Testis (tissue), 3 donors: Measurements from ENCODE around the gene RASGRF2. TPM values are rescaled to one million over a fixed set of nuclear protein-coding genes. Genes with fewer than 3 reads are reported as not detected.

Experiments
- DNase-seq: peaks from one replicate; pipeline ENCODE4 v3.0.0-alpha.2; 2019
- H3K27ac ChIP-seq, 2 donors: fragments of 200-600 bp; sonication (generic); one replicate each; pipeline ENCODE4 v1.5.1; 2019
- H3K27me3 ChIP-seq: fragments of 200-600 bp; sonication (generic); one replicate; pipeline ENCODE4 v1.5.1; 2019
- H3K36me3 ChIP-seq: fragments of 200-600 bp; sonication (generic); one replicate; pipeline ENCODE4 v1.5.1; 2017; ENCODE audit warnings: low read depth; ENCODE audit errors: missing control alignments
- H3K4me1 ChIP-seq: fragments of 200-600 bp; sonication (generic); one replicate; pipeline ENCODE4 v1.5.1; 2019
- H3K4me3 ChIP-seq, 2 donors: fragments of 200-600 bp; sonication (generic); one replicate each; pipeline ENCODE4 v1.5.1; 2017 to 2019
- H3K9me3 ChIP-seq: fragments of 200-600 bp; sonication (generic); one replicate; pipeline ENCODE4 v1.5.1; 2017
- POLR2A ChIP-seq: fragments of 450-650 bp; IDR thresholded peaks from one replicate; pipeline ENCODE4 v1.6.1; 2017; ENCODE audit warnings: antibody characterized with exemption, mild to moderate bottlenecking, moderate library complexity
- WGBS, 2 donors: methylation state at CpG; one replicate each; pipeline ENCODE4 v1.1.5; 2018; 5-methylcytosine and 5-hydroxymethylcytosine counted together
- intact Hi-C: fragments of 100-400 bp; cut with DNase I; formaldehyde crosslinking; loops from one replicate; pipeline ENCODE4 v1.15.1; 2023; ENCODE audit warnings: low total_unique reads
- polyA plus RNA-seq: library from polyadenylated mRNA; stranded (reverse); fragments of 350-450 nt; fragmentation: Illumina TruSeq; extraction: RNeasy Lipid Tissue Mini Kit (QIAGEN cat#74804); gene quantifications from one replicate; pipeline ENCODE4 v1.2.3, GENCODE V29; 2014; ENCODE audit warnings: low read depth, low replicate concordance; ENCODE audit not compliant: insufficient read depth
- total RNA-seq, 2 donors: library from RNA; depleted of rRNA; stranded (reverse); fragments of >200 nt; gene quantifications; one replicate each; pipeline ENCODE4 v1.2.3, GENCODE V29; 2016
- TF ChIP-seq, protein P1 (sequence below), 3 experiments: fragments of 450-650 bp in 2 of 3; fragments of 200-600 bp in 1 of 3; sonication (generic) in 1 of 3; IDR thresholded peaks; one replicate each; pipeline ENCODE4 v1.5.1; 2016 to 2019; ENCODE audit warnings: antibody characterized with exemption in 3 of 3, mild to moderate bottlenecking in 2 of 3, moderate library complexity in 1 of 3

Gene RASGRF2
- total and polyA plus RNA-seq, 3 donors from 2014 or later: 6.2 to 11.3 (median 7.8) TPM

DNA sequence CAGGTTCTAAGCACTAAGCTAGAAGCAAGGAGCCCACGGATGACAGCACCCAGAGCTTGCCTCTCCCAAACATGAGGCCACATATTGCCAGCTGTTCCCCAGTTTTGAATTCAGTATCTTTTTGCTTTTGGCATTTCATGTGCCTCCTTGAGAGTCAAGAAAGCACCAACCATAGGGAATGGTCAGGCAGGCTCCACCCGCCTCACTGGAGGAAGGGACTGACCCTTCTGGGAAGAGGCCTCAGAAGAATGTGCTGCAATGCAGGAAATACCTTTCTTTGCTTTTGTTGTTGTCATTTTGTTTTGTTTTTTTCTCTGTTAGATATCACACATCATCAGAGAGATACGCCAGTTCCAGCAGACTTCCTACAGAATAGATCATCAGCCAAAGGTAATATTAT, 259.2 kb downstream of the RASGRF2 start:
- 95 to 98% methylated on average over 2 to 3 of the region's 3 CpGs for WGBS, 2 donors
- no peak for DNase-seq
- Histone ChIP-seq H3K4me1 (no peaks in the 10 kb centered on the region), H3K27me3 (no peaks in the 10 kb centered on the region), H3K36me3 (no peaks in the 10 kb centered on the region), H3K9me3 (no peaks in the 10 kb centered on the region), H3K4me3 (no peak overlapping the region), H3K27ac (no peak overlapping the region)
- no peak for TF ChIP-seq POLR2A
- TF ChIP-seq, protein P1, sequence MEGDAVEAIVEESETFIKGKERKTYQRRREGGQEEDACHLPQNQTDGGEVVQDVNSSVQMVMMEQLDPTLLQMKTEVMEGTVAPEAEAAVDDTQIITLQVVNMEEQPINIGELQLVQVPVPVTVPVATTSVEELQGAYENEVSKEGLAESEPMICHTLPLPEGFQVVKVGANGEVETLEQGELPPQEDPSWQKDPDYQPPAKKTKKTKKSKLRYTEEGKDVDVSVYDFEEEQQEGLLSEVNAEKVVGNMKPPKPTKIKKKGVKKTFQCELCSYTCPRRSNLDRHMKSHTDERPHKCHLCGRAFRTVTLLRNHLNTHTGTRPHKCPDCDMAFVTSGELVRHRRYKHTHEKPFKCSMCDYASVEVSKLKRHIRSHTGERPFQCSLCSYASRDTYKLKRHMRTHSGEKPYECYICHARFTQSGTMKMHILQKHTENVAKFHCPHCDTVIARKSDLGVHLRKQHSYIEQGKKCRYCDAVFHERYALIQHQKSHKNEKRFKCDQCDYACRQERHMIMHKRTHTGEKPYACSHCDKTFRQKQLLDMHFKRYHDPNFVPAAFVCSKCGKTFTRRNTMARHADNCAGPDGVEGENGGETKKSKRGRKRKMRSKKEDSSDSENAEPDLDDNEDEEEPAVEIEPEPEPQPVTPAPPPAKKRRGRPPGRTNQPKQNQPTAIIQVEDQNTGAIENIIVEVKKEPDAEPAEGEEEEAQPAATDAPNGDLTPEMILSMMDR (IDR thresholded peaks at IDR 0.05): no peak
- intact Hi-C loops: no loop called here

DNA sequence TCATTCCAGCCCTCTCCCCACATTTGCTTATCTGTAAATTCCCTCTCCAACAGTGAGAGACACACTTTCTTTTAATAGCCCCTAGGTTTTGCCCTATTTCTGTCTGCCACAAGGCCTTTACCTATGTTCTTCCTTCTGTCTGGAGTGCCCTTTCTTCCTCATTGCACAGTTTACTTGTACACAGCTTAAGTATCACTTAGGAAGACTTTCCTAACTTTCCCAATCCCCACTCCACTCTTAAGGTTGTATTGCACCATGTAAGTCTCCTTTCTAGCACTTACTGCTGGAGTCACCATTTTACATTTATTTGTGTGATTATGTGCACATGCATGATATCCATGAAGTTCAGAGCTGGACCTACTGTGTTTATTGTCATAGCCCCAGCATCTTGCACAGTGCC, 262.1 kb downstream of the RASGRF2 start:
- no peaks in the 10 kb centered on the region for H3K36me3 ChIP-seq
- no peak for TF ChIP-seq POLR2A
- TF ChIP-seq, protein P1 (IDR thresholded peaks at IDR 0.05): no peak

DNA sequence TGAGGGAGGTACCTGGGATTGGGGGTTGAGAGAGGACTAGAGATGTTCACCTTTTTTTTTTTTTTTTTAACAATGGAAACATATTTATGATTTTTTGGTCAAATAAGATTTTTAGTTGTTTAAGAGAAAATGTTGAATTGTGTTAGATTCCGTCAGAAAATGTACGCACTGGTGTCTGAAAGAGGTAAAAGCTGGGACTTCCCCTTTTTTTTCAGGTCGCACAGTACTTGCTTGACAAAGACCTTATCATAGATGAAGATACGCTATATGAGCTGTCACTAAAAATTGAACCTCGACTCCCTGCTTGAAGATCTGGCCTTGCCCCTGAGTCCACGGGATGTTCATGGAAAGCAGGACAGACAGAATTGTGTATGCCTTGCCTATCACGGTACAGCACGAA, 265.3 kb downstream of the RASGRF2 start:
- H3K27ac ChIP-seq: no peak overlapping the region
- intact Hi-C loops: no loop called here
- no peak for DNase-seq
- TF ChIP-seq, protein P1 (IDR thresholded peaks at IDR 0.05): no peak
- TF ChIP-seq POLR2A: no peak
- WGBS, 2 donors: 89 to 94% methylated on average over 8 of the region's 8 CpGs
- no peak overlapping the region for H3K4me3 ChIP-seq
- H3K9me3 ChIP-seq: no peaks in the 10 kb centered on the region
- no peaks in the 10 kb centered on the region for H3K4me1 ChIP-seq
- H3K36me3 ChIP-seq: no peaks in the 10 kb centered on the region
- H3K27me3 ChIP-seq: no peaks in the 10 kb centered on the region

More for the DNA sequence above, 262.1 kb downstream of the RASGRF2 start:
- H3K27me3 ChIP-seq: no peaks in the 10 kb centered on the region
- no peak for DNase-seq
- no peak overlapping the region for H3K27ac ChIP-seq
- intact Hi-C loops: no loop called here
- H3K4me3 ChIP-seq: no peak overlapping the region
- no peaks in the 10 kb centered on the region for H3K9me3 ChIP-seq
- no peaks in the 10 kb centered on the region for H3K4me1 ChIP-seq

DNA sequence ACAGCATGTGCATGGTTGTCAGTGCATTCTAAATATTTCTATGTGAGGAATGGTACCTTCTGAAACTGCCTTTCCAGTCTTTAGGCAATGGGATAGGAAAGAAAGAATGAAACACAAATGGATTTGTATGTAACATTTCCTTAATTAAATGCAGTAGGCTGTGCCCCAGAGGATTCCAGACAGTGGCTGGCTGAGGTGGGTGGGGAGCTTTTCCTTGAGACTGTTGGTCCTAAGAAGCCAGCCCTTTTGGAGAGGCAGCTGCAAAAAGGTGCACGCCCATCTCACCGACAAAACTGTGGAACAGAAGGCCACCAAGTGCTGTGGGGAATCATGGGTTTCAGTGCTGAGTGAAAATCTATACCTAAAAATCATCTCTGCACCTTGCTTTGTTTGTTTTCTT, 266.1 kb downstream of the RASGRF2 start:
- intact Hi-C loops: no loop called here
- no peak overlapping the region for H3K27ac ChIP-seq
- H3K9me3 ChIP-seq: no peaks in the 10 kb centered on the region
- H3K4me1 ChIP-seq: no peaks in the 10 kb centered on the region
- H3K27me3 ChIP-seq: no peaks in the 10 kb centered on the region
- no peak overlapping the region for H3K4me3 ChIP-seq
- 78 to 92% methylated on average over 2 of the region's 2 CpGs for WGBS, 2 donors
- no peak for DNase-seq
- TF ChIP-seq, protein P1 (IDR thresholded peaks at IDR 0.05): no peak
- TF ChIP-seq POLR2A: no peak
- no peaks in the 10 kb centered on the region for H3K36me3 ChIP-seq

DNA sequence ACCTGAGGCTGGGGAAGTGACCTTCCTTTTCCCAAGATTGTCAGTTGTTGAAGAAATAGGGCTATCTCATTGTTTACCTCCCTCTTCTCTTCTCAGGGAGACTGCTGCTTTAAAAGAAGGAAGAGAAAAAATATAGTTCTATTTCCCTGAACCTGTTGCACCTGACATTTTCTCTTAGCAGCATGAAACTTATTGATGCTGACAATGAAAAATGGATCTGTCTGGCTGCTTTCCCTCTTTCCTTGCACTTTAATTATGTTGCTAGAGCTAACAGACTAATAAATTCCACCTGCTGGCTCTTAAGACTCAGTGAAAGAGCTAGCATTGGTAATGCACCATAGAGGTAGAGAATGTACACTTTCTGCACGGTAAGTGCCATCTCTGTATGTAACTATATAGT, 266.8 kb downstream of the RASGRF2 start:
- intact Hi-C loops: no loop called here
- no peak for DNase-seq
- TF ChIP-seq, protein P1 (IDR thresholded peaks at IDR 0.05): no peak
- TF ChIP-seq POLR2A: no peak
- Histone ChIP-seq H3K36me3 (no peaks in the 10 kb centered on the region), H3K27ac (no peak overlapping the region), H3K4me1 (no peaks in the 10 kb centered on the region), H3K4me3 (no peak overlapping the region), H3K27me3 (no peaks in the 10 kb centered on the region), H3K9me3 (no peaks in the 10 kb centered on the region)
- WGBS, 2 donors: 80 to 90% methylated on average over 1 of the region's 1 CpG
